Esophagus muscularis mucosa (tissue), 3 donors: ENCODE measurements around the gene ZNF331.
"Not testable (repeated sequence)": the region's sequence is repeated elsewhere in the genome, so short reads cannot be mapped to it uniquely, and the experiment has no call there.

ENCODE experiments used
- POLR2A ChIP-seq: fragments of 450-650 bp; IDR thresholded peaks from one replicate; pipeline ENCODE4 v1.6.1; 2017; ENCODE audit warnings: antibody characterized with exemption, moderate library complexity, mild to moderate bottlenecking, low read depth
- TF ChIP-seq, protein P1 (sequence below), 3 experiments: fragments of 200-600 bp in 2 of 3; fragments of 450-650 bp in 1 of 3; sonication (generic) in 2 of 3; IDR thresholded peaks; one replicate each; pipeline ENCODE4 v1.5.1; 2017 to 2019; ENCODE audit warnings: antibody characterized with exemption in 3 of 3, mild to moderate bottlenecking in 2 of 3, moderate library complexity in 1 of 3

DNA sequence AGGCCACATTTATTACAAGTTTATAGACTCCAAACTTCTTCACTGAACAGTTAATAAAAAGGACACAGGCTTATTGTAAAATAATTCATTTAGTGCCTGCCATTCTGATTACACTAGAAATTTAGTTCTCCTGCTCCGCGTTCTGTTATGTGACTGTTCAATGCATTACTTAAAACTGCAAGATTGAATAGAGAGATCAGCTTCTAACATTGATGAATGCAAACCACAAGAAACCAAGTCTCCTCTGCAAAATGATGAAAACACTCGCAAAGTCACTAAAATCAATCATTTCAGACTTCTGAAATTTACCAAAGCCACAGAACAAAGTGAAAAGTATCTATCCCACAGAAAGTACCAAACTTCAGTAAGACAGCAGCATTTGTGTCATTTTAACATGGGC, 22.9 kb upstream of the ZNF331 start:
- TF ChIP-seq, protein P1, sequence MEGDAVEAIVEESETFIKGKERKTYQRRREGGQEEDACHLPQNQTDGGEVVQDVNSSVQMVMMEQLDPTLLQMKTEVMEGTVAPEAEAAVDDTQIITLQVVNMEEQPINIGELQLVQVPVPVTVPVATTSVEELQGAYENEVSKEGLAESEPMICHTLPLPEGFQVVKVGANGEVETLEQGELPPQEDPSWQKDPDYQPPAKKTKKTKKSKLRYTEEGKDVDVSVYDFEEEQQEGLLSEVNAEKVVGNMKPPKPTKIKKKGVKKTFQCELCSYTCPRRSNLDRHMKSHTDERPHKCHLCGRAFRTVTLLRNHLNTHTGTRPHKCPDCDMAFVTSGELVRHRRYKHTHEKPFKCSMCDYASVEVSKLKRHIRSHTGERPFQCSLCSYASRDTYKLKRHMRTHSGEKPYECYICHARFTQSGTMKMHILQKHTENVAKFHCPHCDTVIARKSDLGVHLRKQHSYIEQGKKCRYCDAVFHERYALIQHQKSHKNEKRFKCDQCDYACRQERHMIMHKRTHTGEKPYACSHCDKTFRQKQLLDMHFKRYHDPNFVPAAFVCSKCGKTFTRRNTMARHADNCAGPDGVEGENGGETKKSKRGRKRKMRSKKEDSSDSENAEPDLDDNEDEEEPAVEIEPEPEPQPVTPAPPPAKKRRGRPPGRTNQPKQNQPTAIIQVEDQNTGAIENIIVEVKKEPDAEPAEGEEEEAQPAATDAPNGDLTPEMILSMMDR (IDR thresholded peaks at IDR 0.05) = not testable (repeated sequence)
- not testable (repeated sequence) for TF ChIP-seq POLR2A
